Activated effector memory CD4-positive, alpha-beta T cell treated with anti-CD3 and anti-CD28 coated beads, Interleukin-2, amount 50 U/mL, for 16 hours (primary cell): ENCODE results near the gene ANTXR1.

ENCODE experiments used
- DNase-seq: peaks from one replicate; pipeline ENCODE4 v3.0.0-alpha.2; 2020

The ANTXR1 gene

GRCh38 chr2:69013142-69013839 lies at the start of gene ANTXR1:
Gene ANTXR1 (plus strand): TSS chr2:69013179. CDS start chr2:69013500, 321 bp downstream.
- DNase-seq = peak; percentile 65

DNA sequence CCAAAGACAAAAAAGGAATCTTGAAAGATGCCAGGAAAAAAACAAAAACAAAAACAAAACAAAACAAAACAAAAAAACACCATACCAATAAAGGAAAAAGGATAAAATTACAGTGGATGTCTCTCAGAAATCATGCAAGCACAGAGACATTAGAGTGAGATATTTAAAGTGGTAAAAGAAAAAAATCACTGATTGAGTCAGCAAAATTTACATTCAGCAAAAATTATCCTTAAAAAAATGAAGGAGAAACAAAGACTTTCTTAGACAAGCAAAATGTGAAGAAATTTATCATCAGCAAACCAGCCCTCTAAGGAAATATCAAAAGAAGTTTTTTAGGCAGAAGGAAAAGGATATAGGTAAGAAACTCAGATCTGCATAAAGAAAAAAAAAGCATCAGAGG lies 48.7 kb upstream of the ANTXR1 start:
- no peak for DNase-seq

GRCh38 chr2:68968221-68968620 lies 44.8 kb upstream of the ANTXR1 start:
- no peak for DNase-seq

GRCh38 chr2:68969736-68970490 lies 43.1 kb upstream of the ANTXR1 start:
- DNase-seq = no peak

GRCh38 chr2:68970566-68971265 lies 42.3 kb upstream of the ANTXR1 start:
- DNase-seq = no peak

DNA sequence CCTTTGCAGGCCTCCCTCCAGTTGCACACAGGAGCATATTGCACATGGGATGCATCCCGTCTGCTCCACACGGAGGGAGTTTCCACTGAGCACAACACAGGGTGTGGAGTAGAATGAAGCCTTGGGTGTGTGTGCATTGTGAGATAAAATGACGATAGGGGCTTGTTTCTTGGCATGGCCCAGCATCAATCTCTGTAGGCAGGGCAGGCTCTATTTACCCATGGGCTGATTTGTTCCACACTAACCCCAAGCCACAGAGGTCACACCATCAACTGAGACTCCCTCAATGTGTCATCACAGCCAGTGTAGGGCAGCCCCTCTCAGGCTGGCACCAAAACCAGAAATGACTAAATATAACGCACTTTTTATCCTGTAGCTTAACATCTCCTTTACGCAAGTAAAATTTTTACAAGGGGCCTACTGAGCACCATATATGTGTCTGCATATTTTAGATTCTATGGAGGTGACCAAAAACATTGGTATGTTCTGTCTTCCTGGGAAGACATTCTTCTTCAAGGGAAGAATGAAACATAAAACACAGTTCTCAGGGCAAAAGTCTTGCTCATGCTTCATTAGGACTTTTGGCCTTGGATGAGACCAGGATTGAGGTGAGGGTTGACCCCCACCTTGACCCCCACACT lies 41.3 kb upstream of the ANTXR1 start:
- no peak for DNase-seq

GRCh38 chr2:68974251-68974650 lies 38.7 kb upstream of the ANTXR1 start, which contains the start of gene GKN1:
Gene GKN1 (plus strand): TSS chr2:68974636. CDS start chr2:68974678, 42 bp downstream.
- DNase-seq = no peak

DNA sequence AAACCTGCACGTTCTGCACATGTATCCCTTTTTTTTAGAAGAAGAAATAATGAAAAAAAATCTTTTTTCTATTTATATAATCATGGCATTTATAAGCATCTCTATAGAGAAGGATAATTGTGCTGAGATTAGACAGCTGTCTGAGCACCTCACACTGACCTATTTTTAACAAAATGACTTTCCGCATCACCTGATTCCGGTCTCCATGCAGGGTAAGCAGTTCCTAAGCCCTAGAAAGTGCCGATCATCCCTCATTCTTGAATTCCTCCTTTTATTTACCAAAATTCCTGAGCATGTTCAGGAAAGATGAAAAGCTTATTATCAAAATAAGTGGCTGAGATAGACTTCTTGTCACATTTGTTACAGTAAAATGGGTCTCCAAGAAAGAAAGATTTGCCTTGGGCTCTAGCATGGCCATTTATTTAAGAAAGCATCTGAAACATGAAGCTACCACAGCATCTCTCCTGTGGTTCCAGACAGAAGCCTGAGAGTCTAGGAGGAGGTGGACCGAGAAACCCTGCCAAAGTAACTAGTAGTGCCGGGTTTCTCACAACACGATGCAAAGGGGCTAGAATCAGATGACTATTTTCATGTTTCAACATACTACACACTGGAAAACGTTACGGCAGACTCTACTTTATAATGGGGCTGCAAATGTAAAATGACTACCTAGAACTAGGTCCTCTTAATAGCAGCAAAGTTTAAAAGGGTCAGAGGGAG lies 37.9 kb upstream of the ANTXR1 start:
- DNase-seq = no peak

DNA sequence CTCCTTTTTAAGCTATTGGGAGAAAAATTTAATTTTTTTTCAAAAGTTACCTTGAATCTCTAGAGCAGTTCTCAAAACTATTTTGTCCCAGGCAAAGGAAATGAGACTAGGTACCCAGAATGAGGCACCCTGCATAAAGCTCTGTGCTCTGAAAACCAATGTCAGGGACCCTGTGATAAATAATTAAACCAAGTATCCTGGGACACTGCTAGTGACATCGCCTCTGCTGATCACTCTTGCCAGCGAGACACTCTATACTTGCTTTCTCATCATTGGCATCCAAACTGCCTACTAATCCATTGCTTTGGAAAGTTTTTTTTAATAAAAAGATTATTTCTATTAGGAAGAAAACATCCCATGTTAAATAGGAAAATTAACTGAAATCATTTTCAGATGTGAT lies 37.1 kb upstream of the ANTXR1 start:
- DNase-seq = no peak

DNA sequence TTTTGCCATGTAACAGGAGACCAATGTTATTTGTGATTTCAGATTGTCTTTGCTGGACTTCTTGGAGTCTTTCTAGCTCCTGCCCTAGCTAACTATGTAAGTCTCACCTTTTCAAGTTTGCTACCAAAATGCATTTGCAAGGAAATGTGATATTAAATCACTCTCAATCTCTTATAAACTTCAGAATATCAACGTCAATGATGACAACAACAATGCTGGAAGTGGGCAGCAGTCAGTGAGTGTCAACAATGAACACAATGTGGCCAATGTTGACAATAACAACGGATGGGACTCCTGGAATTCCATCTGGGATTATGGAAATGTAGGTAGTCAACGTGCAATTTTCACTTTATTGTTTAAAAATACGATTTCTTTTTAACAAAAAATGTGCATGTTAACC lies 35.5 kb upstream of the ANTXR1 start:
- no peak for DNase-seq

DNA sequence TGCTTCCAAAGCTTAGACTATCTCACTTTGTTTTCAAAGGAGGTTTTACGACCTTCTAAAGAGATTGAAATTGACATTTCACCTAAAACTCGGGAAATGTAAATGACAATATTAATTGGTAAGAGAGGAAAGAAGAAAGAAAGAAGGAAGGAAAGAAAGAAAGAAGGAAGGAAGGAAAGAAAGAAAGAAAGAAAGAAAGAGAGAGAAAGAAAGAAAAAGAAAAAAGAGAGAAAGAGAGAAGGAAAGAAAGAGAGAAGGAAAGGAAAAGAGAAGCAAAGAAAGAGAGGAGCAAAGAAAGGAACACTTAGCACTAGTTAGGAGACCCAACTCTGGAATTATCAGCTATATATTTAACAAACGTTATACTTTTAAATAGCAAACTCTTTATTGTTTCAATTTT lies 34.9 kb upstream of the ANTXR1 start:
- DNase-seq = no peak

- DNase-seq = no peak
Measured at GRCh38 chr2:68980956-68981355, 32.0 kb upstream of the ANTXR1 start.

- DNase-seq = no peak
Measured at GRCh38 chr2:68987021-68987503, 25.9 kb upstream of the ANTXR1 start.

DNA sequence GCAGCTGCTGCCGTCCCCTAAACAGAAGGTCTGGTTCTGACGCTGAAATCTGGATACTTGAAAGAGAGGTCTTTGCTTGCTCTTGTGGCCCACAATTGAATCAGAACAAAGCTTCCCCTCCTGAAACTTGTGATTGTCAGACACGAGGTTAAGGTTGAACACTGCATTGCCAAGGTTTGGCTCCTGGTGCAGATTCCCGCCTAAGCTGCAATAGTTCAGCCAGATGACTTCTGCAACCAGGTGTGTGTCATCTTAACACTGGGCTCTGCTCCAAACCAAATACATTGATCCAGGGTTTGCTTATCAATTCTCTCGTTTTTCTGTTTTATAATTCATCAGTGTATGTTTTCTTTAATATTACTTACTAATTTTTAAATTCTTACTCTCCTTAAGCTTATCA lies 23.9 kb upstream of the ANTXR1 start:
- no peak for DNase-seq

- DNase-seq = no peak
Measured at GRCh38 chr2:68992341-68992740, 20.6 kb upstream of the ANTXR1 start.

DNA sequence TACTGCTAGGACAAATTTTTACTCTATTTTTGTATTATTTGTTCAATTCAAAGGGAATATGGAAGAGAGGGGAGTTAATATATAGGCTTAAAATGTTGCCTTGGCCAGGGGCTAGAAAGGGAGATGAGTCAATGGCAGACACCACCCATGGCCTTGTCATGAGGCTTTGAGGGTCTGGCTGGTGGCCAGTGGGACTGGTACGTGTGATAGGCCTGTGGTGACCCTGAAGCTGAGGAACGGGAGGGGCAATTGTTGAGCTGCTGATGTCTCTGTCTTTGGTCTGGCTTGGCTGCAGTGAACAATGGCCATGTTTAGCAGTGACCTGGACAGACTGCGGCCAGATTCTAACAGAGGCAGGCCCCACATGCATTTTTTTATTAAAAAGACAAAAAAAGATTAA lies 20.0 kb upstream of the ANTXR1 start:
- DNase-seq = no peak

GRCh38 chr2:68993660-68994059 lies 19.3 kb upstream of the ANTXR1 start:
- no peak for DNase-seq

DNA sequence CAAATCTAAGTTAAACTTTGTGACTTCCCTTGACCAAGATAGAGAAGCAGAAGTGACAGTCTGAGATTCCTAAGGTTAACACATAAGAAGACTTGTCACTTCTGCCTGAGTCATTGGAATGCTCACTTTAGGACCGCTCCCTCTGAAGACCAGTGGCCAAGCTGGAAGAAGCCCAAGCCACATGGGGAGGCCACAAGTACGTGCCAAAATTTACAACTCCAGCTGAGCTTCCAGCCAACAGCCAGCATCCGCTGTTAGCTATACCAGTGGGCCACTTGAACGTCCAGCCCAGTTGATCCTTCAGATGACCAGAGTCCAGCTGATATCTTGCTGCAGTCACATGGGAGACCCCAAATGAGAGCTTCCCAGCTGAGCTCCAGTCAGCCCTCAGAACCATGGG lies 18.1 kb upstream of the ANTXR1 start:
- no peak for DNase-seq

- DNase-seq = no peak
Measured at GRCh38 chr2:68995916-68996315, 17.1 kb upstream of the ANTXR1 start.

DNA sequence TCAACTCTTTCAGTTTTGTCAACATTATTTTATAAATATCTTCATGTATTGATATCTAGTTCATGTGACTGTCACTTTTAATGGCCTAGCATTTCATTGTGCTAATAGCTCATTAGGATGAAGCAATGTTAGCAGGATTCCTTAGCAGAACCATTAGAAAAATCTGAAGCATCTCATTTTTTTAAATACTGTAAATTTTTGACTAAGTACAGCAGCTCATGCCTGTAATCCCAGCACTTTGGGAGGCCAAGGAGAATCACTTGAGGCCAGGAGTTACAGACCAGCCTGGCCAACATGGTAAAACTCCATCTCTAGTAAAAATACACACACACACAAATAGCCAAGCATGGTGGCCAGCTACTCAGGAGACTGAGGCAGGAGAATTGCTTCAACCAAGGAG lies 15.6 kb upstream of the ANTXR1 start:
- DNase-seq = no peak

GRCh38 chr2:69001879-69002278 lies 11.1 kb upstream of the ANTXR1 start:
- no peak for DNase-seq

DNA sequence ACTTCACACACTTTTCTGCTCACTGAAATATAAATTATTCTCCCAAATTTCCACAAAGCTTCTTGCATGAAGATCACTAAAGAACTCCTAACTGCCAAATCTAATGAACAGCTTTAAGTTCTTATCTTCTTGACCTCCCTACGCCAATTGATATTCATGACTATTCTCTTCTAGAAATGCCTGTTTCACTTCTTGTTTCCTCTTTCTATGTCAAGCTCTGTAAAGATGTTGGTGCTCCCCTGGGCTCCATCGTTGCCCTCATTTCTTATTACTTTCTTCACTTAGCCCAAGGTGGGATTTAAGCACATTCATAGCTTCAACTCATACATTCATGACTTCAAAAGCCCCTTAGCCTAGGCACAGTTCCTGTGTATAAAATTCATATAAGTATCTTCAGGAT lies 9.2 kb upstream of the ANTXR1 start:
- DNase-seq = no peak

DNA sequence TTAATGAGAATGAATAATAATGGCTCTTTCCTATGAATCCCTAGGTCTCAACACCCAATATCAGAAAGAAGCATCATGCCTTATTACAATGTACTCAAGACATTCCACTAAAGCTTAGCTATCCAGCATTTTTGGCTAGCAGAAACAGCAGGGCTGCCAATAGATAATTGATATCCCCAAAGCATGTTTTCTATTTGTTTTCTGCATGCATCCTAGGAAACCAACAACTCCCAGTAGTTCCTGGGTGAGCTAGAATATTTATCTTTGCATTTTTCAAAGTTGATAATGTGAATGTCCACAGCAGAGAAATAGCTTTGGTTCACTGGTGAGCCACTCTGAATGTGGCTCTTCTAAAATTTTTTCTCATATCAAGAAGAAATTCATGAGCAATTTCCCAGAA lies 5.8 kb upstream of the ANTXR1 start:
- DNase-seq = no peak
